OCI-LY3 (cell line): ENCODE measurements around the gene UBTD1.

ENCODE experiments used
- H2AFZ ChIP-seq: fragments of 200-600, 300-600 bp; shearing (Covaris generic); 2 replicates; pipeline ENCODE4 v1.6.0; 2014; ENCODE audit warnings: antibody characterized with exemption, low read depth, low read length
- H3K27ac ChIP-seq: fragments of 200-600, 300-600 bp; sonication (generic); 2 replicates; pipeline ENCODE4 v1.5.1; 2014; ENCODE audit warnings: mild to moderate bottlenecking, low read length, moderate library complexity, mixed read lengths
- H3K27me3 ChIP-seq: fragments of 200-600, 300-600 bp; sonication (generic); 2 replicates; pipeline ENCODE4 v1.6.1; 2014; ENCODE audit warnings: low read depth, low read length, mixed read lengths
- H3K36me3 ChIP-seq: fragments of 200-600, 300-600 bp; sonication (generic); replicated peaks from 2 replicates; pipeline ENCODE3; 2014; ENCODE audit warnings: low read depth, low read length, mixed read lengths
- H3K4me1 ChIP-seq: fragments of 300-600, 200-600 bp; sonication (generic); 2 replicates; pipeline ENCODE4 v1.6.1; 2014; ENCODE audit warnings: low read length, mixed read lengths
- H3K4me2 ChIP-seq: fragments of 200-600, 300-600 bp; sonication (generic); 2 replicates; pipeline ENCODE4 v1.6.1; 2014; ENCODE audit warnings: low read length, mixed read lengths
- H3K4me3 ChIP-seq: fragments of 300-600, 200-600 bp; sonication (generic); 2 replicates; pipeline ENCODE4 v1.5.1; 2014; ENCODE audit warnings: antibody characterized with exemption, mild to moderate bottlenecking, low read length, moderate library complexity
- H3K79me2 ChIP-seq: fragments of 300-600, 200-600 bp; shearing (Covaris generic); 2 replicates; pipeline ENCODE4 v1.6.1; 2014; ENCODE audit warnings: mild to moderate bottlenecking, low read length, mixed read lengths
- H3K9ac ChIP-seq: fragments of 300-600, 200-600 bp; shearing (Covaris generic); 2 replicates; pipeline ENCODE4 v1.6.0; 2014; ENCODE audit warnings: mild to moderate bottlenecking, low read length, moderate library complexity
- H3K9me3 ChIP-seq: fragments of 200-600, 300-600 bp; shearing (Covaris generic); 2 replicates; pipeline ENCODE4 v1.6.1; 2014; ENCODE audit warnings: low read length, mixed read lengths; ENCODE audit not compliant: insufficient read depth
- H4K20me1 ChIP-seq: fragments of 200-600, 300-600 bp; sonication (generic); 2 replicates; pipeline ENCODE4 v1.6.1; 2016; ENCODE audit warnings: low read length, mixed read lengths; ENCODE audit not compliant: insufficient read depth
- EZH2phosphoT487 ChIP-seq: fragments of 200-600 bp; shearing (Covaris generic); IDR thresholded peaks from 2 replicates; pipeline ENCODE4 v1.6.1; 2018; ENCODE audit warnings: antibody characterized with exemption, mixed run types, low read depth
- TF ChIP-seq, protein P1 (sequence below): fragments of 200-600, 300-600 bp; sonication (generic); IDR thresholded peaks from 2 replicates; pipeline ENCODE4 v1.5.1; 2014; ENCODE audit warnings: antibody characterized with exemption, low read length, low read depth

Gene UBTD1

DNA sequence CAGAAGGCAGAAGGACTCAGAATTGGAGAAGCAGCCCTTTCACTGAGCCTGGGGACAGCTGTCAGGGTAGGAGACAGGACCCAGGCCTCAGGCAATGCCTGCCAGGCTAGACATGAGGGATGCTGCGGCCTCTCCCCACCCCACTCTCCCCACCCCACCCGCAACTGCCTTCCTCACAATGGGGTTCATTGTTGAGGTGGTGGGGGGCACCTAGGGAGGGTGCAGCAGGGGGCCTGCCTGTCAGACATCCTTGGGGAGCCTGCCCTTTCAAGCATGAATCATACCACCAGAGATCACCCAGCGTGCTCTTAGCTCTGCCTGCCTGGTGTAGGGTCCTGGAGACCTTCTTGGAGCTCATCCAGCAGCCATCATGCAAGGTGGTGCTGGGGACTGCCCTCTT is 90.8 kb downstream of the UBTD1 start, which contains the start of gene C10orf62:
Gene C10orf62, plus strand, starts transcription at position 243 of the 400 bp plus-strand sequence. CDS start 177 bp downstream, outside the sequence.
- H3K4me3 ChIP-seq: no peak within 1 kb of the TSS
- H3K27ac ChIP-seq: no peak within 1 kb of the TSS
- no peaks in the 10 kb centered on the region for H3K79me2 ChIP-seq
- no peak within 1 kb of the TSS for H3K4me2 ChIP-seq
- H4K20me1 ChIP-seq: no peaks in the 10 kb centered on the region
- H3K9me3 ChIP-seq: no peaks in the 10 kb centered on the region
- H3K4me1 ChIP-seq: no peaks in the 10 kb centered on the region
- H2AFZ ChIP-seq: no peak within 1 kb of the TSS
- H3K9ac ChIP-seq: no peak within 1 kb of the TSS
- H3K36me3 ChIP-seq: no peaks in the 10 kb centered on the region
- no peaks in the 10 kb centered on the region for H3K27me3 ChIP-seq
- TF ChIP-seq EZH2phosphoT487: no peak
- TF ChIP-seq, protein P1, sequence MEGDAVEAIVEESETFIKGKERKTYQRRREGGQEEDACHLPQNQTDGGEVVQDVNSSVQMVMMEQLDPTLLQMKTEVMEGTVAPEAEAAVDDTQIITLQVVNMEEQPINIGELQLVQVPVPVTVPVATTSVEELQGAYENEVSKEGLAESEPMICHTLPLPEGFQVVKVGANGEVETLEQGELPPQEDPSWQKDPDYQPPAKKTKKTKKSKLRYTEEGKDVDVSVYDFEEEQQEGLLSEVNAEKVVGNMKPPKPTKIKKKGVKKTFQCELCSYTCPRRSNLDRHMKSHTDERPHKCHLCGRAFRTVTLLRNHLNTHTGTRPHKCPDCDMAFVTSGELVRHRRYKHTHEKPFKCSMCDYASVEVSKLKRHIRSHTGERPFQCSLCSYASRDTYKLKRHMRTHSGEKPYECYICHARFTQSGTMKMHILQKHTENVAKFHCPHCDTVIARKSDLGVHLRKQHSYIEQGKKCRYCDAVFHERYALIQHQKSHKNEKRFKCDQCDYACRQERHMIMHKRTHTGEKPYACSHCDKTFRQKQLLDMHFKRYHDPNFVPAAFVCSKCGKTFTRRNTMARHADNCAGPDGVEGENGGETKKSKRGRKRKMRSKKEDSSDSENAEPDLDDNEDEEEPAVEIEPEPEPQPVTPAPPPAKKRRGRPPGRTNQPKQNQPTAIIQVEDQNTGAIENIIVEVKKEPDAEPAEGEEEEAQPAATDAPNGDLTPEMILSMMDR: no peak

DNA sequence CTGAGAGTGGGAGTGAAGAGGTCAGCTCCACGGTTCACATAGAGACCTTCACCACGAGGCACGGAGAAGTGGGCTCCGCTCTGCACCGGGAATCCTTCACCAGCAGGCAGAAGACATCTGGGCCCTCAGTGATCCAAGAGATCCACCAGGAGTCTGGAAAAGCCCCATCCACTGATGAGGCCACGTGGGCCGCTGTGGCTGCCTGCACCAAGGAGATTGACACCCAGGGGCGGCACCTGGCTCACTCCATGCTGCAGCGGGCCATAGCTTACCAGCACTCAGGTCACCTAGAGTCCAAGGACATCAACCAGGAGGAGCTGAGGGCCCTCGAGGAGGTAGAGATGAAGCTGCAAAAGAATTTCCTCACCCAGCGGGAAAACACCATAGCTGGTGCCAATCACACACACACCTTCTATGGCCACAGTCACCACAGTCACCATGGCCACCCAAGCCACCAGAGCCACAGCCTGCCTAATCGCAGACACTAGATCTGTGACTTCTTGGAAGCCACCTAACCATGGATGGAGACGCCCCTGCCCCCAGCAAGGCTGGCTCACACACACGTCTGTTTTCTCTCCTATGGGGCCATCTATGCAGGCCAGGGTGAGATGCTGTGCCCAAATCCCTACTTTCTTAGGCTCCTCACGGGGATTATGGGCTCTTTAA is 91.5 kb downstream of the UBTD1 start:
- H3K27me3 ChIP-seq: no peaks in the 10 kb centered on the region
- TF ChIP-seq, protein P1: no peak
- TF ChIP-seq EZH2phosphoT487: no peak
- H3K4me2 ChIP-seq: no peak overlapping the region
- no peak overlapping the region for H3K27ac ChIP-seq
- H3K9ac ChIP-seq: no peak overlapping the region
- H3K9me3 ChIP-seq: no peaks in the 10 kb centered on the region
- no peaks in the 10 kb centered on the region for H3K79me2 ChIP-seq
- no peak overlapping the region for H3K4me3 ChIP-seq
- H3K4me1 ChIP-seq: no peaks in the 10 kb centered on the region
- H4K20me1 ChIP-seq: no peaks in the 10 kb centered on the region
- H2AFZ ChIP-seq: no peak overlapping the region
- no peaks in the 10 kb centered on the region for H3K36me3 ChIP-seq

DNA sequence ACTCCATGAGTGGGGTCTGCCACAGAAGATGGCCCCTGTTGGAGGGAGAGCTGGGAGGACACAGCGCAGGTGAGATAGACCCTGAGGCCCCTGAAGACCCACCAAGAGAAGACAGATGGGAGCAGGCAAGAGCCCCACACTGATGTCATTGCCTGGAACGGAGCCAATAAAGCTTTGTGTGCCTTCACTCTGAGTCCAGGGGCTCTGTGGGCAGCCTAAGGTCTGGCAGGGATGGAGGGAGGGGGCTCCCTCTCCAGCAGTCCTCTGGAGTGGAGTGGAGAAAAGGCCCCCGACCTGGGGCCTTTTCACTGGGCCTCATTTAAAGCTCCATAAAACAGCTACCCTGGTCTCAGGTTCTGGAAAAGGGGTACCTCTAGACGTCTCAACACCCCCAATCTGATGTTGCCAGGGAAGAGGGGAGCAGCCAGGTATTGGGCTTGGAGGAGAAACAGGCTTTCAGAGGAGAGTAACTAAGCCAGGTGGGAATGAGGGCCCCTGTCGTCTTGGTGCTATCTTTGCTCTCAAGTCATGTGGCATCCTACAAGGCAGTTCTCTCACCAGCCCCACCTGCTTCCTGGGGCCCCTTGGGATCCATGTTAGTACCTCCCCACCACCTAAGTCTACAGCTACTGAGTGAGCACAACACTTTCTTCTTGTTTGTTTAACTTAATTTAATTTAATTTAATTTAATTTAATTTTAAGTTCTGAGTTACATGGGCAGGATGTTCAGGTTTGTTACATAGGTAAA is 92.2 kb downstream of the UBTD1 start:
- no peaks in the 10 kb centered on the region for H4K20me1 ChIP-seq
- no peaks in the 10 kb centered on the region for H3K36me3 ChIP-seq
- no peak for TF ChIP-seq EZH2phosphoT487
- TF ChIP-seq, protein P1: no peak
- H3K27me3 ChIP-seq: no peaks in the 10 kb centered on the region
- H3K4me3 ChIP-seq: no peak overlapping the region
- no peaks in the 10 kb centered on the region for H3K9me3 ChIP-seq
- H2AFZ ChIP-seq: no peak overlapping the region
- H3K4me1 ChIP-seq: no peaks in the 10 kb centered on the region
- H3K79me2 ChIP-seq: no peaks in the 10 kb centered on the region
- no peak overlapping the region for H3K9ac ChIP-seq
- H3K27ac ChIP-seq: no peak overlapping the region
- no peak overlapping the region for H3K4me2 ChIP-seq

DNA sequence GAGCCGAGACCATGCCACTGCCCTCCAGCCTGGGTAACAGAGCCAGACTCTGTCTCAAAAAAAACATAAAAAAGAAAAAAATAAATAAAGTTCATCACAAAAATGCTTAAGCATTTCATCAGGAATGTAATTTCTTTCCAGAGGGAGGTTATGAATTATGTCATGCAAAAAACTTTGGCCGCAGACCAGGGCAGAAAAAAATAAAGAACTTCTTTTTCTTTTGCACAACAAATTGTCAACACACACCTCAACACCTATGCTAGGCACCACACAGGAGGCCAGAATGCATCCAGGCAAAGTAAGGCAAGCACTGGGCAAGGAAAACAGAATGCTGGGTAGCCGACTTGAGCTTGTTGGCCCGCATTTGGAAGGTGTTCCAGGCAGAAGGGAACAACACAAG is 94.7 kb downstream of the UBTD1 start:
- Histone ChIP-seq H2AFZ (no peak overlapping the region), H3K4me1 (no peaks in the 10 kb centered on the region), H3K9ac (no peak overlapping the region), H3K27me3 (no peaks in the 10 kb centered on the region), H3K4me3 (no peak overlapping the region), H4K20me1 (no peaks in the 10 kb centered on the region), H3K36me3 (no peaks in the 10 kb centered on the region), H3K4me2 (no peak overlapping the region), H3K9me3 (no peaks in the 10 kb centered on the region), H3K27ac (no peak overlapping the region), H3K79me2 (no peaks in the 10 kb centered on the region)
- TF ChIP-seq, protein P1: no peak
- no peak for TF ChIP-seq EZH2phosphoT487
